COLO668 (cell line): ENCODE measurements around the gene ZBTB12.

Experiments
- DNase-seq: peaks from one replicate; lab custom pipeline; 2025; ENCODE audit not compliant: unreplicated experiment; lab: John Stamatoyannopoulos, UW

ZBTB12 gene

DNA sequence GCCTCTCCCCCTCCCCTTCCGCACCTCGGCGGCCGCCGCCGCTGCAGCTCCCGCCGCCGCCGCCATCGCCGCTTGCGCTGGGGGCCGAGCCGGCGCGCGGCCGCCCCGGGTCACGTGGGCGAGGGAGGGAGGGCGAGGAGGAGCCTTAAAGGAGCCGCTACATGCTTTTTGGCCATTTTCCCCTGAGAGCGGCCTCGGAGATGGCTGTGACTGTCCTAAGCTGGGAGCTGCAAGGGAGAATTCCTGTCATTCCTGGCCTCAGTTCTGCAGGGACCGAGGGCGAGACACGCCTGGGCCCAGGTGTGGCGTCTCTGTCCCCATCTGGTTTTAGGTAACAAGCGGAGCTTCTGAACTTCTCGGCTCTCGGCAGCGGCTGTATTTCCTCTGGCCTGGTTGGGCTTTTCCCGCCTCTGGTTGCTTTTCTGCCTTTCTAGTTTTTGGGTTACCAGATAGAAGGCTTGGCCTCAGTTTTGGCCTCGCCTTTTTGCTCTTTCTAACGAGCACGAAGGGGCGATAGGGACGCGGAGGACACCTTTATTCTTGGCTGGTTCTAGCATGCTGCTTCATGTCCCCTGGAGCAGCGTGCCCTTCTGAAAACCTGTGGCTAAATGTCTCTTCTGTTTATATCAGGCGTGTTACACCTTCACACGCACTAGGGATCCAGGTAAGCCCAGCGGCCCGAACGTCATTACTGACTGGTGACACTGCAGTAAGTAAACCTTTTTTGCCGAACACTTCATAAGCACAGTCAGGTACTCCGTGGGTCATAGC, 4.1 kb downstream of the ZBTB12 start, which contains the start of gene EHMT2:
Gene EHMT2, minus strand, starts transcription at position 87 of the 771 bp plus-strand sequence. Its CDS starts 21 bp downstream, at position 66.
- DNase-seq = peak; percentile 88

DNA sequence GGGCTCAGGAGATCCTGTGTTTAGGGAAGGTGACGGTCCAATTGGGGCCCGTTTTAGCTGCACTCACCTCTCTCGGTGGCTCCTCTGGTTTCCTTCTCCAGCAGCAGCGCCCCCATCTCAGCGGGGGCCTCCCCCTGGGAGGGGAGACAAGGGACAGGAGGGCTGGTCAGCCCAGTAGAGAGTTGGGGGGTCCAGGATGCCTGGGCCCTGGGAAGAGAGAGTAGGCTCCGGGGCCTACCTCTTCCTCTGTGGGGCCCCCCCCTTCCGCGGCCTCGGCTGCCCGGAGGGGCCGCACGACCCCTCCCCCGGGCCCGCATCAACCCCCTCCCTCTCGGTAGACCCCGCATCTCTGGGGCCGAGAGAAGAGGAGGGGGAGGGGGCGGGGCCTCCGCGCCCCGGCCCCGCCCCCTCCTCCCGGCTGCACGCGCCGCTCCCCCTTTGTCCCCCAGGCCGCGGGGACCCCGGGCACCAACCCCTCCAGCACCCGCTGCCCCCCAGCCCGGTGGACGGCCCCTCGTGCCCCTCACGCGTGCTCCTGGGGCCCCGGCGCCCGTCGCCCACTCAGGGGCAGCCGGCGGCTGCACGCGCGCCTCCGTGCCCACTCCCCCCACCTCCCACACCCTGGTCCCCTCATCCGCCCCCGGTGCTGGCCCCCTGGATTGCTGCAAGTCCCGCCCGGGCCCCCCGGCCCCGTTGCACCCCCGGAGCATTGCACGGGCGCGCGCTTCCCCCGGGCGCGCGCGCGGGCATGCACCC, 4.9 kb downstream of the ZBTB12 start:
- no peak for DNase-seq

DNA sequence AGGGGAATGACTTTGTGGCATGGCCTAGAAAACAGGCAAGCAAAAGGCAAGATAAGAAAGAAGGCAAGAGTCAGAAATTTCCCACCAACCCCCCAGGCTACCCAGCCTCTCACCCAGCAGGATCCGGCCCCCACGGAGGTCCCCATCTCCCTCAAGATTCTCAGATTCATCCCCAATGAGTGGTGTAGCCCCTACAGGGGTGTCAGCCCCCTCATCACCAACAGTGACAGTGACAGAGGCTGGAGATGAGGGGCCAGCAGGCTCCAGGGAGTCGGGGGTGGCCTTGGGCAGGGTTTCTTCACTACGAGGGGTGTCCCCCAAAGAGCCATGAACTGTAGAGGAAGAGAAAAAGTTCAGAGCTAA, 5.4 kb downstream of the ZBTB12 start:
- no peak for DNase-seq

DNA sequence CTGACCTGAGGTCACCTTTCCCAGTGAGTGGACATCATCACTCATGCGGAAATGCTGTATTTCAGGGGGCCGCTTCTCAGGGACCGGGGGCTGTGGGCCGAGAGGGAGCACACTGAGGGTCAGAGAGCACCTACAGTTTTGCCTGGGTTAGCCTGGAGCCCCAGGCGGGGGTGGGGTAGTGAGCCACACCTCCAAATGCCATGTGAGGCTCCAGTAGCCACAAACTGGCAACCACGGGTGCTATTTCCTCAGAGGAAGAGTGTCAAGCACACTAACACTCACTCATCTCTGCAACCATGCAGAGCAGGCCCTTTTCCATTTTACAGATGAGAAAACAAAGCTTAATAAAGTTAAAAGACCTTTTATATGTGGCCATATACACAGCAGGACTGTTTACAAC, 9.1 kb downstream of the ZBTB12 start:
- DNase-seq = no peak

DNA sequence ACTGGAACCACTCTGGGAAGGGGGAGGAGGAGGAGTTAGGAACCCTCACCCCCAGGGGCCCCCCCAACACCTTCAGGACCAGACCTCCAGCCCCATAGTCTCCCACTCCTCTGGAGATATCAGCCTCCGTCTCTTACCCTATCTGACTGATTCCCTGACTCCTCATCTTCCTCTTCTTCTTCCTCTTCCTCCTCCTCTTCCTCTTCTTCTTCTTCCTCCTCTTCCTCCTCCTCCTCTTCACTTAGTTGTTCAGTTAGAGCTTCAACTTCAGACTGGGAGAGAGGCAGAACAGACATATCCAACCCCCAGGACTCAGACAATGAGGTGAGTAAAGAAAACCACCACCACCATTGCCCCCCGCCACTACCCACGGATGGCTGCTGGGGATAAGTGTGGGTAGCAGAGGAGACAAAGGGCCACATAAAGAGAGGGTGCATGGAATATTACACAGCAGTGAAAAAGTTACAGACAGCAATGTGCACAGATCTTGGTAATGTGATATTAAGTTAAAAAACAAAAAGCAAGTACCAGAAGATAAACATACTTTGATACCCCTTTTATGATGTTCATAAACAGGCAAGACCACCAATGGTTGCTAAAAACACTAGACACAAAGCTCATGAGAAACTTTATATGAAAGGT, 12.4 kb downstream of the ZBTB12 start:
- DNase-seq = no peak

DNA sequence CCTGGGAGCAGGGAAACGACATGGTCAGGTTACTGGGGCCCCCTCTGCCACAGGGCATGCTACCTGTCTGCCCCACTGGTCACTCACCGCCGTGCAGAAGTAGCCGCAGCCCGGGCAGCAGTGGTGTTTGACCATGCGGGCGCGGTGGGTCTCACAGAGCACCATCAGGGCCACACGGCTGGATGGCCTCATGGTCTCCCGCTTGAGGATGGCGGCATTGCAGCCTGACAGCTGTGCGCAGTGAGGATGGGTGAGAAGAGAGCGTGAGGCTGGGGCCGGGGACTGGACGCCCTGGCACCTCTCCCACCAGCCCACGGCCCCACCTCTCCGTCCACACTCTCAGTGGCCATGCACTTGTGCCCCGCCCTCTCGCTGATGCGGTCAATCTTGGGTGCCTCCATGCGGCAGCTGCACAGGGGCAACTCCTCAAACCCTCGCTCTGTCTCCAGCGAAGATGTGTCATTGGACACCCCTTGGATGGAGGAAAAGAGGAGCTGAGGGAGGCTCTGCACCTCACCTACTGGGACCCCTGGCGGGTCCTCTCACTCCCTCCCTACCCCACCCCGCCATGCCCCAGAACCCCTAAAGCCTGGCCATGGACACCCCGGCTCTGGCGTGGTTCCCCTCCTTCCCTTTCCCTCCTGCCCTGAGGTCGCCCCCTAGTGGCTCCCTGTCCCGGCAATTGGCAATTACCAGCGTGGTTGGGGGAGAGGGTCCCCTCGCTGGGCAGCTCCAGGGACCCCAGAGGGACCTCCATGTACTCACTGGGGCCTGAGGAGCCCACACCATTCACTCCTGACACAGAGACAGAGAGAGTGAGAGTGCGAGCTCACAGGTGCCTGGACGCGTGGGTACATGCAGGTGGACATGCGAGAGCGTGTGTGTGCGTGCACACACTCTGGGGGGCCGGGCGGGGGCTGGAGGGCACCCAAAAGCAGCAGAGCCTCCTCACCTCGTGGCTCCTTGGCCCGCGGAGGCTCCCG, 13.3 kb downstream of the ZBTB12 start:
- peak; percentile 22 for DNase-seq

DNA sequence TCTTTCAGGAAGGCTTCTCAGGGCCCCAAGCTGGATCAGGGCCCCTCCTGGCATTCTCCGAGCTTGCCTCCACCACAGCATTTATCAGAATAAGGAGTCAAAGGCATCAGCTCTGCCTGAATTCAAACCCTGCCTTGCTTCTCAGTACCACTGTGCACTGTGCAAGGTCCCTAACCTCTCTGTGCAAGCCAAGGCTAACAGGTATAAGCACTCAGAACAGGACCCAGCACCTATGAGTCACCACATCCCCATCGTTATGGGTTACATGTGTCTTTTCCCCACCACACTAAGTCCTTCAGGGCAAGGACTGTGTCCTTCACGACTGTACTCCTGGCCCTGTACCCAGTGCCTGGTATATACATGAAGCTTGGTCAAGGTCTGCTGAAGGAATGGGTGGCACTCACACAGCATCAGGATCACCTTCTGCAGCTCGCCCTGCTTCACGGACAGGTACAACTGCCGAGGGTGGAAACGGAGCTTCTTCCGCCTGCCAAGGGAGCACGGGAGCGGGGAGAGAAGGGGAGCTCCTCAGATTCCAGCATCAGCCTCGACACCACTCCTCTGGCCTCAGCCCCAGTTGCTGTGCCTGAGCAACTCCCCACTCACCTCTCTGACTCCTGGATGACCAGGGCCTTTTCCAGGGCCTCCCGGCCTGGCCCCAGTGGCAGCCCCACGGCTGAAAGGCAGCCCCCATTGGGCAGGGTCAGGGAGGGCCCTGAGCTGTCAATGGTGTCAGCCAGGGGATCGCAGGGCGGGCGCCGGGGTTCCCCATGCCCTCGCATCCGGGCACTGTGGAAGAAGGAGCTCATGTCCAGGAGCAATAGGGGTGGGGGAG, 14.5 kb downstream of the ZBTB12 start:
- no peak for DNase-seq

DNA sequence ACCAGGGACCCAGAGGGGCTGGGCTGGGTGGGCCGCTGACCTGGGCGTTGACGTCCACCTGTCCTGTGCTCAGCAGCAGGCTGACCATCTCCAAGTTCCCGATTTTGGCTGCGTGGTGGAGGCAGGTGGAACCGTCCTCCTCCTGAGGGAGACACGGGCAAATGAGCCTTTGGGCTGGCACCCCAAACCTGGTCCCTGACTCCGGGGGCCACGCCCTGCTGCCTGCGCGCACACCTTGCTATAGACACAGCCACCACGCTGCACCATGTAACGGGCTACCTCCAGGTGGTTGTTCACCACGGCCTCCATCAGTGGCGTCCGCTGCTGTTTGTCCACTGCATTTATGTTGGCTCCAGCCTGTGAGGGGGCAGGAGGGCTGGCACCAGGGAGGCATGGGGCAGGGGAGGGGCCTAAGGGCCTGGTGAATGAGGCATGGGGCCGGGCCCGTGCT, 15.3 kb downstream of the ZBTB12 start:
- no peak for DNase-seq

DNA sequence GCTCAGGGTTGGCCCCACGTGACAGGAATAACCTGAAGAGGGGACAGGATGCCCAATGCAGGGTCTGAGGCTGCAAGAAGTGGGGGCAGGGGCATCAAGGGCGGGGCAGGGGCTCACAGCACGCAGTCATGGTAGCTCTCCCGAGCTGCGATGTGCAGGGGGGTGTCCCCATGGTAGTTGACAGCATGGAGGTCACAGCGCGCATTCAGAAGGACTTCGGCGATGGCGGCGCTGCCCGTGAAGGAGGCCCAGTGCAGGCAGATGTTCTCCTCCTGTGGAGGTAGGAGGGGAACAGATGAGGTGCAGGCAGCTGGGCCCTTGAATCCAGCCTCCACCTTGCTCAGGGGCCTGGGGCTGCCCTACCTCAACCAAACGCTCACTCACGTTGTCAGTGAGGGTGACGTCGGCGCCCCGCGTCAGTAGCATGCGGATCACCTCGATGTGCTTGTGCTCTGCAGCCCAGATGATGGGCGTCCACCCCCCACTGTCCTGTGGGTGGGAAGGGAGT, 17.3 kb downstream of the ZBTB12 start:
- no peak for DNase-seq

DNA sequence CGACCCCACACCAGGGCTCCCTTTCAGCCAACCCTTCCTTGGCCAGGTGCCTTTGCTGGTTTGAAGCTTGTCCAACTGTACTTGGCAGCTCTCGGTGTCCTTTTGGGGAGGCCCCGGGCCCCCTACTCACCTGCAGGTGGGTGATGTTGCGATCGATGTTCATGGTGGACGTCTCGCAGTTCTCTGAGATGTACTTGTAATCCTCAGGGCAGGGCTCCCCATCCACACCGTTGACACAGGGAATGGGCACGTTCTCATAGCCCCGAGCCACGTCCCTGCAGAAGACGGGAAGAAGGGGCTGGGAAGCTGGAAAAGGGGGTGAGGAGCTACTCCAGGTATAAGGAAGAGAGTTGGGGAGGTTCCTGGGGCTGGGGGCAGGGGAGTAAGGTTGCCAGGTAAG, 18.2 kb downstream of the ZBTB12 start:
- DNase-seq = no peak

DNA sequence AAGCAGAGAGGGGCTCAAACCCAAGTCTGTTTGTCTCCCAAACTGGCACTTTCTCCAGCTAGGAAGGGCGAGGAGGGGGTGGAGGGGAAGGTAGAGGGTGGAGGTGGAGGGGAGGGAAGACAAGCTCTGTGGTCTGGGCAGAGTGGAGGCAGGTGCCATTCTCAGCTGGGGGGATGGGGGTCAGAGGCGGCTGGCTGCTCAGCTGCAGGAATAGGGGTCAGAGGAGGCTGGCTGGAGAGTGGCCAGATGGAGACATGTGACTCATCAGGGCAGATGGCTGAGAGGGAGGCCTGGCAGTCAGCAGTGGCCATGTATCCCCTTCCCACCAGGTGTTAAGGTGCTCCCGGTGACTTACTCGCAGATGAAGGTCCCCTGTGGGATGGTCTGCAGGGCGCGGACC, 19.5 kb downstream of the ZBTB12 start:
- DNase-seq = peak; percentile 67

DNA sequence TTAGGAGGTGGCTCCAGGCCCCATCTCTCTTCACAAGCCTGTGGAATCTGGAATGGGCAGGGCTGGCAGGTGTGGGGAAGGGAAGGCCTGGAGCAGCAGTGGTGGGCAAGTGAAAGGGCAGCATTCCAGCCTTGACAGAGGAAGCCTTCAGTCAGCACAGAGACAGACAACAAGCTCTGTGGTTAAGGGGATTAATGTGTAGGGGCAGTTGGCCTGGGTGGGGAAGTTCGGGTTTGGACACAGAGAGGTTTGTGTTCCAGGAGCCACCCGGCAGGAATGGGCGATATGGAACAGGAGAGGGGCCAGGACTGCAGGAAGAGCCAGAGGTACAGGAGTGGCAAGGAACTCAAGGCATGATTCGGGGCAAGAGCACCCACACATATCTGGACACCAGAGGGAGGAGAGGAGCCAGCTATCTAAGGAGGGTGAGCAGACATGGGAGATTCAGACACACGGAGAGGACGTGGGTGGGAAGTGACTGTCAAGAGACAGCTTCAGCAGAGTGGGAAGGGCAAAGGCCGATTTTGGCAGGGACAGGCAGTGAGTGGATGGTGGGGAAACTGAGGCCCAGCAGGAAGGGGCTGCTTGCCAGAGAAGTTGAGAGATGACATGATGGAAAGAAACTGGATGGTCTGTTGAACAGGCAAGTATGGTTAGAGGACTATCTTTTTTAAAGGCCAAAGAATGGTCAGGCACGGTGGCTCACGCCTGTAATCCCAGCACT, 20.6 kb downstream of the ZBTB12 start:
- no peak for DNase-seq

DNA sequence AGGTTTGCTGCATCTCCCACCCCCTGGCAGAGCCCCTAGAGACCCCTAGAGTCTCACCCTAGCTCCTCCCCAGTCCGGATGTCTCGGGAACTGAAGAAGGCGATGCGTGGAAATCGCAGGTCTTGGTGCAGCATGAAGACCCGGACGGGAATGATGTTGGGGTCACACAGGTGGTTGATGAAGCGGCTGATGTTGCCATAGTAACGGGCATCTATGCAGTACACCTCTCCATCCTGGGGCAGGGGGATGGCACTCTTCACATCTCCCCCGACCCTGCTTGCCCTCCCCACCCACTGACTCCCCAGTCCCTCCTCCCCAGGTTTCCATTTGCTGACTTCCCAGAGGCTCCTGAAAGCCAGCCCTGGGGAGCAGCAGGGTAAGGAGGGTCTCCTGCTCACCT, 21.3 kb downstream of the ZBTB12 start:
- DNase-seq = no peak

DNA sequence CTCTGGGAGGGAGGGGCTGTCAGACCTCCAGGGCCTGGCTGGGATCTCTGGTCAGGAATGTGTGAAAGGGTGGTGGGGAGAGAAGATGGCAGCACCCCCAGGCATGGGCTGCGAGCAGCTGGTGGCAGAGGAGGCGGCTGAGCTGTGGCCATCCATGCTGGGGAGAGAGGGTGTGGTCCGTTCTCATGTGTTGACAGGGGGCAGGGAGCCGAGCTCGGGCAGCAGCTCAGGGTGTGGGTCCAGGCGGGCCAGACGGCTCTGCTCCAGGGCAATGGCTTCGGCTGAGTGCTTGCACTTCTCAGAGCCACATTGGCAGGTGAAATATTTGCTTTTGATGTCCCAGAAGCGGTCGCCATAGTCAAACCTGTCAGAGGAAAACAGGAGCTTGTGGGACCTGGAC, 22.0 kb downstream of the ZBTB12 start:
- peak; percentile 40 for DNase-seq

DNA sequence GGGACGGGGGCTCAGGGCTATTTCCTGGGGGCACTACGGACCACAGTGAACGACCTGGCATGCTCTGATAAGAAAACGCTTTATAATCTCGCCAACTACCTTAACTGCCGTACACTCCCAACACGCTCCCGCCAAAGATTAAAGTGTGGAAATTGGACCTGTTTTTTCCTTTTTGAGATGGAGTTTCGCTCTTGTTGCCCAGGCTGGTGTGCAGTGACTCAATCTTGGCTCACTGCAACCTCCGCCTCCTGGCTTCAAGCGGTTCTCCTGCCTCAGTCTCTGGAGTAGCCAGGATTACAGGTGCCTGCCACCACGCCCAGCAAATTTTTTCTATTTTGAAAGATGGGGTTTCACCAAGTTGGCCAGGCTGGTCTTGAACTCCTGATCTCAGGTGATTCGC, 22.7 kb downstream of the ZBTB12 start:
- no peak for DNase-seq

DNA sequence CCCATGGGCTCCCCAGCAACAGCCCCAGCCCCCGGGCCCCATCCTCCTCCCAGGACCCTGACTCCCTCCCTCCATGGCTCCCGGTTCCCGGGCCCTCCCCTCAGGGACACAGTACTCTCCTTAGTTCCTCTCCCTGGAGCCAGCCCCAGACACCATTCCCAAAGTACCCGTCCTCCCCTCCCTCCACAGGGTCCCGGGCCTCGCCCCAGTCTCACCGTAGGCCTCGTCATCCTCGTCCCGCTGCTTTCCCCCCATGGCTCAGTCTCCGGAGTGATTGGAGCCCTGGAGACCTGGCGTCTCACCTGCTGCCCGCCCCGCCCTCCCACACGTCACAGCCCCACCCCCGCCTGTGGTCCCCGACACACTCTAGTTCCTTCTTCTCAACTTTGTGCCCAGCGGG, 23.2 kb downstream of the ZBTB12 start, which contains the start of gene SLC44A4:
Gene SLC44A4, minus strand, starts transcription at position 272 of the 400 bp plus-strand sequence. Its CDS starts 17 bp downstream, at position 255.
- peak; percentile 35 for DNase-seq

DNA sequence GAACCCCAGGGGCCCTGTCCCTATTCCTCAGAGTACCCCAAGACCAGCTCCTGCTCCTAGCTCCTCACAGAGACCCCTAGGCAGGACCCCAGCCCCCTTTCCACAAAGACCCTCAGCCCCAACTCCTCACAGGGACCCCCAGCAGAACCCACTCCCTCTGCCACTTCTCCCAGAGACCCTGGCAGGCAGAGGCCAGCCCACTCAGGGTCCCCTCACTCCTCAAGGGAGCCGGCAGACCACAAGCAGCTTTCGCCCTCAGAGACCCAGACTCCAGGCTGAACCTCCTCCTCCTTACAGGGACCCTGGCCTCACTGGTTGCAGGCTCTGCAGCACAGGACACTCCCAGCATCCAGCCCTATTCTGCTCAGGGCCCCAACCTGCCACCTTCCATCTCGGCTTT, 23.7 kb downstream of the ZBTB12 start:
- no peak for DNase-seq

DNA sequence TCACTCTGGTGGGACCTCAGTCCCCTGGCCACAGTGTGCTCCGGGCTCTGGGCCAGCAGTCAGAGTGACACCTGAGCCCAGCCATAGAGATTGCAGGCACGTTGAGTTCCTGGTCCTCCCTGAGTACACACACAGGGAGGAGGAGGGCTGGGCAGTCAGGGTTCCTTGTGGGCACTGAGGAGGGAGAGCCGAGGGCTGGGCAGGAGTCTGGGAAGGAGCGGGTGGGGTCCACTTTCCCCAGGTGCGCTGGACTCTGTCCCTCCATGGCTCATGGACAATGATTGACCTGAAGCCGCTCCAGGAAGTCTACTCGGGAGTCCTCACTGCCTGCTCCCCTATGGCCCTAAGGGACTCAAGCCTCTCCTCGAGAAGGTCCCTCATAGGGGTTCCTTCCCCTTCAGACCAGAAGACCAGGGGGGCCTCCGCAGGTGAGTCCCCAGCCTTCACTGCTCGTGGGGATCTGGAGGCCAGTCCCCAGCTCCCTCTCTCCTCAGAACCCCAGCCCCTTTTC, 24.2 kb downstream of the ZBTB12 start:
- DNase-seq = peak; percentile 58
